Measurements from ENCODE around the gene CD320.
"Not testable (repeated sequence)": the region's sequence is repeated elsewhere in the genome, so short reads cannot be mapped to it uniquely, and the experiment has no call there.

CD320 gene

DNA sequence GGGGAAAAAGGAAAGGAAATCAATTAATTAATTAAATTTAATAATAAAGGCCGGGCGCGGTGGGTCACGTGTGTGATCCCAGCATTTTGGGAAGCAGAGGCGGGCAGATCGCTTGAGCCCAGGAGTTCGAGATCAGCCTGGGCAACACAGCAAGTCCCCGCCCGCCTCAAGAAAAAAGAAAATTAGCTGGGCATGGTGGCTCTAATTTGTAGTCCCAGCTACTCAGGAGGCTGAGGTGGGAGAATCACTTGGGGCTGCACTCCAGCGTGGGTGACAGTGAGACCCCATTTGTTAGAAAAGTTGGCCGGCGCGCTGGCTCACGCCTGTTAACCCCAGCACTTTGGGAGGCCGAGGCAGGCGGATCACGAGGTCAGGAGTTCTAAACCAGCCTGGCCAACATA is 733 bp upstream of the CD320 start:
- no peak for DNase-seq (ENCODE audit: low spot score)

DNA sequence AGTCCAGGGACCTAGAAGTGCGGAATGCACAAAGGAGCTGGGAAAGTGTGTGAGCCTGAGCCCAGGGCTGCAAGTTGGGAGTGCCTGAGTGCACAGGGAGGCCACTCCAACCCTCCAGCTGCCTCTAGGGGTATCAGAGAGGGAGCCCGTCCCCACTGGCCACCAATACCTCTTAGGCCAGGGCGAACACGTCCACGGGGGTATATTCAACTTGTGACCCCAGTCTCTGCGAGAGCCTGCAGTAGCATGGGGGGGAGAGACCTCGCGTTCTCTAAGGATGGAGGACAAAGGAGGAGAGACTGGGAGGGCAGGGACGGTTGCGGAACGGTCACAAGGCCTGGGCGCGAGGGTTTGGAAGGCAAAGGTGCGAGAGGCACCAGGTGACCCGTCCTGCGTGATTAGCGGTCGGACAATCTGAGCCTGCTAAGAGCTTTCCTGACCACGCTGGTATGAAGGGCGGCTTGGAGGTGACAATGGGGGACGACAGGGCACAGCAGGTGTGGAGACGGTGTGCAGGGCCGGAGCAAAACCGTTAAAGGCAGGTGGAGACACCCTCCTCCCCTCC is 676 bp downstream of the CD320 start:
- no peak for DNase-seq (ENCODE audit: low spot score)

- no peak for DNase-seq (ENCODE audit: low spot score)
Measured at GRCh38 chr19:8306235-8307054, 1.7 kb downstream of the CD320 start.

DNA sequence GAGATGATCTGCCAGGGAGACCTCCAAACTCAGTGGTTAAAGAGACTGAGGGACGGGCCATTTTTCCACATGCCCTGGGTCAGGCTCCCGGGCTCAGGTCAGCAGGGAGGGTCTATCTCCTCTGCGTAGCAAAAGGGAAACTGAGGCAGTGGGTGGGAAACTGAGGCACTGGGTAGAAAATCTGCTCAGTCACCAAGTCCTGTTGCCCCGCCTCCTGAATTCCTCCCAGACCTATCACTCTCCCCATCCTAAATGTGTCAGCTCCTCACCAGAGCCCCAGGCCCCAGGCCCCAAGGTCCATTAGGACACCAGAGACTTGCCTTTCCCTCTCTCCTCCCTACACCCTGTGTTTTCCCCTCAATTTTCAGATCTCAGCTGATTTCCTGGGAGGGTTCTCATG is 2.4 kb downstream of the CD320 start:
- DNase-seq (ENCODE audit: low spot score), result no peak

GRCh38 chr19:8304841-8305621 is 3.1 kb downstream of the CD320 start:
- no peak for DNase-seq (ENCODE audit: low spot score)

GRCh38 chr19:8302734-8303133 is 5.4 kb downstream of the CD320 start:
- DNase-seq (ENCODE audit: low spot score), result no peak

DNA sequence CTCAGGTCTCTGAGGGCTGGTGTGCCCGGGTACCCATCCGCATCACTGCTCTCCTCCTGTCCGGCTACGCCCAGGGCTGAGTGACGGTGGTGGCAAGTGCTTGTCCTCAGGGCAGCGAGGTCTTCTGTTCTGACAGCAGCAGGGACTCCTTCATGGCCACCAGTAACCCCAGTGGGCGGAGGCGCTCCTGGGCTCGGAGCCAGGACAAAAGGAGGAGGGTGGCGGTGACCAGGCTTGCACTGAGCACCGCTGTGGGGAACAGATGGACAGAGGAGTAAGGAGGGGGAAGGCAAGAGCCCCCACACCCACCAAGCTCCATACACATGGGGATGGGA is 5.8 kb downstream of the CD320 start:
- DNase-seq (ENCODE audit: low spot score), result no peak

- not testable (repeated sequence) for DNase-seq (ENCODE audit: low spot score)
Measured at GRCh38 chr19:8291337-8291736, 16.8 kb downstream of the CD320 start.

DNA sequence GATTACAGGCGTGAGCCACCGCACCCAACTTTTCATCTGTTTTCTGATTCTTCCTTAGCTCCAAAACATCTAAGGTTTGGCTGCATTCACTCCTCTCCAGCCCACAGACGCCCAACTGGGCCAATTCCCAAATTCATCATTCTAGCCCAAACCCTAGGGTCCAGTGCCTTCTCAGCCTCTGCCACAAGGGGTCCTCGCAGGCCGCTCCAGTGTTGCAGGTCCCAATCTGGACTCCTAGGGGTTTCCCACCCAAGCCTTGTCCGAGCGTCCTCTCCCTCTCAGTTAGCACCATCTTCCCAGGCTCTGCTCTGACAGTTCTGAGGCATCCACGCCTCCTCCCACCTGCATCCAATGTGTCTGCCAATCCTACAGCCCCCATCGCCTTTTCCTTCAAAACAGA is 31.6 kb downstream of the CD320 start:
- DNase-seq (ENCODE audit: low spot score), result not testable (repeated sequence)

DNA sequence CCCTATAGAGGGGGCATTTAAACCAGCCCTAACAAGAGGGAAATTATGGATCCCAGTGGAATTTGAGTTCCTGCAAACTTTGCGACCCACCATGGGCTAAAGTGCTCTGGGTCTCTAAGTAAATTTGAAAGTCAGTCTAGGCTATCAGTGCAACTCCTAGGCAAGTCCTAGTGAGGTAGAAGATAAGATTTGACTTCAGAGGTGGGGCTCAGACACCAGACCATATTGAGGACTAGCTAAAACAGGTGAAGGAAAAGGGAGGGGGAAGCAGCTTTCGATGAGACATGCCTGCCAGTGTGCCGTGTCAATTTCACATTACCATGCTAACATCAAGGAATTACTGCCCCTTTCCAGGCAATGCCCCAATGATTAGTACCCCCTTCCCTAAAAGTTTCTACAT is 38.4 kb downstream of the CD320 start:
- no peak for DNase-seq (ENCODE audit: low spot score)

DNA sequence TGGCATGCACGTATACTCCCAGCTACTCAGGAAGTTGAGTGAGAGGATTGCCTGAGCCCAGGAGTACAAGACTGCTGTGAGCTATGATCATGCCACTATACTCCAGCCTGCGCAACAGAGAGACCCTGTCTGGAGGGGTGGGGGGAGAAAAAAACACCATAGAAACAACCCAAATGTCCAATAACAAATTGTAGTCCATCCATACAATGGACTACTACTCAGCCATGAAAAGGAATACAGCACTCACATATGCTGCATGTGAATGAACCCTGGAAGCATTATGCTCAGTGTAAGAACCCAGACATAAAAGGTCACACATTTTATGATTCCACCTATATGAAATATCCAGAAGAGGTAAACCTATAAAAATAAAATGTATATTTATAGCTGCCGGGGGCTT is 42.3 kb downstream of the CD320 start:
- no peak for DNase-seq (ENCODE audit: low spot score)

DNA sequence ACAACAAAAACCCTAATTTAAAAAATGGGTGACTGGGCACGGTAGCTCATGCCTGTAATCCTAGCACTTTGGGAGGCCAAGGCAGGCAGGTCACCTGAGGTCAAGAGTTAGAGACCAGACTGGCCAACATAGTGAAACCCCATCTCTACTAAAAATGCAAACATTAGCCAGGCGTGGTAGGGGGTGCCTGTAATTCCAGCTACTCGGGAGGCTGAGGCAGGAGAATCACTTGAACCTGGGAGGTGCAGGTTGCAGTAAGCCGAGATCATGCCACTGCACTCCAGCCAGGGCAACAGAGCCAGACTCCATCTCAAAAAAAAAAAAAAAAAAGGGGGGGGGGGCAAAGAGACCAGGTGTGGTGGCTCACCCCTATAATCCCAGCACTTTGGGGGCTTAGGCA is 43.9 kb downstream of the CD320 start:
- not testable (repeated sequence) for DNase-seq (ENCODE audit: low spot score)

DNA sequence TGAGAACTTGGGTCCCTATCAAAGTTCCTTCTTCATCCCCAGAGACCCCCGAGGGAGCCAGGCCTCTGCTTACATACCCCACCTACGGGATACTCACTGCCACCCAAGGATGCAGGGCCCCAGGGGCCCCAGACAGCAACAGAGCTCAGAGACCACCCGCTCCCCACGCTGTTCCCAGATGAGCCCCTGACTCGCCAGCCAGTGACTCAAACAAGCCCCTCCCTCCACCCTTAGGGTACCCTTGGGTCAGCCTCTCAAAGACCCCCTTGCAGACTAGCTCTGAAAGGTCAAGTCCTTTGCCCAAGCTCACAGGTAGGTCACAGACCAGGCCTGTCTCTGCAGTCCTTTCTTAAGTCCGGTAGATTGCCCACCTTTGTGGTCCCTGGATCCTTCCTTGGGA is 45.7 kb downstream of the CD320 start:
- DNase-seq (ENCODE audit: low spot score), result no peak

GRCh38 chr19:8261881-8262280 is 46.3 kb downstream of the CD320 start:
- no peak for DNase-seq (ENCODE audit: low spot score)

GRCh38 chr19:8261347-8261746 is 46.8 kb downstream of the CD320 start:
- DNase-seq (ENCODE audit: low spot score), result no peak

DNA sequence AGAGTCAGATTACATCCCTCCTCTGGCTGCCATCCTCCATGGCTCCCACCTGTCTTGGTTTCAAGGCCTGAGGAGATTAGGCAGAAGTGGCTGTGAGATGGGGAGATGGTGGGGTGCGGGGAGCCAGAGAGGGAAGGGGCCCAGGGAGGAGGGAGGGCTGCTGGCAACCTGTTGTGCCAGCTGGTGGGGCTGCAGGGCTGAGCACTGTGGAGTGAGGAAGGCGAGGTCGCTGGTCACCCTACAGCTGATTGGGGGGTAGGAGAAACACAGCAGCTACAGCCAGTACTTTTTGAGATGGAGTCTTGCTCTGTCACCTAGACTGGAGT is 48.3 kb downstream of the CD320 start:
- no peak for DNase-seq (ENCODE audit: low spot score)

DNA sequence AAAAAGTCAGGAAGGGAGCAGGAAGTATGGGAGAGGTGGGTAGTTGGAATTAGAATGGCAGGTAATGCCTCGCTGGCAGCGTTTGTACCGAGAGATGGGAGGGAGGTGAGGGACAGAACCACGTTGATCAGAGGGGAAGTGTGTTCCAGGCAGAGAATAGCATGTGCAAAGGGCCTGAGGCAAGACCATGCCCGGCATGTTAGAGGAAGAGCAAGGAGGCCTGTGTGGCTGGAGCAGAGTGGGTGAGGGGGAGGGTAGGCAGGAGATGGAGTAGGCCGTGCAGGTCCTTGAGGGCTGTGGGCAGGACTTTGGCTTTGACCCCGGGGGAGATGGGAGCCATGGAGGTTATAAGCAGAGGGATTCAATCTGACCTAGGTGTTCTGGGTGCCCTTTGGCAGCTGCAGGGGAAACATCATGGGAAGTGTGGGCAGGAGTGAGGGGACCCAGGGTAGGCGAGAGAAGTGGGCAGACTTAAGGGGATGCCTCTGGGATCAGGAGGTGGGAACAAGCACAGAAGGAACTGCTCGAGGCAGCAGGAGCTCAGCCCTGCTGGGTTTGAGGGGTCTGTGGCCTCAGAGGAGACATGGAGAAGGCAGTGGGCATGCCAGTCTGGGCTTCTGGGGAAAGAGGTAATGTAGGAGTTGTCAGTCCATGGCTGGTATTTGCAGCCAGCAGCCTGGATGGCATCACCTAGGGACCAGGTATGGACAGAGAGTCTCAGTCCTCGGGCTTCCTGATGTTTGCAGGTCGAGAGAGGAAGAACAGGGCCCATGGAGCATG is 48.8 kb downstream of the CD320 start:
- DNase-seq (ENCODE audit: low spot score), result no peak

DNA sequence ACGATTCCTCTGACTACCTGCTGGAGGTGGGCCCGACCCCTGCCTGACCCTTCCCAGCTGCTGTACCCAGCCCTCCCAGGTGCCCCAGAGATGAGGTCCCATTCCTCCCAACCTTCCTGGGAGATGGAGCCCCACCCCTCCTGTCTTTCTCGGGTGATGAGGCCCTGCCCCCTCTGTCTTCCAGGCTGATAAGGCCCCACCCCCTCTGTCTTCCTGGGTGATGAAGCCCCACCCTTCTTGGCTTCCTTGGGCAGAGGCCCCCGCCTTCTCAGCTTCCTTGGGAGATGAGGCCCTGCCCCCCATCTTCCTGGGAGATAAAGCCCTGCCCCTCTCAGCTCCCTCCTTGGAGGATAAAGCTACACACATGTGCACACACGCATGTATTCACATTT is 51.1 kb downstream of the CD320 start:
- DNase-seq (ENCODE audit: low spot score), result no peak

GRCh38 chr19:8256276-8257051 is 51.7 kb downstream of the CD320 start:
- DNase-seq (ENCODE audit: low spot score), result no peak

DNA sequence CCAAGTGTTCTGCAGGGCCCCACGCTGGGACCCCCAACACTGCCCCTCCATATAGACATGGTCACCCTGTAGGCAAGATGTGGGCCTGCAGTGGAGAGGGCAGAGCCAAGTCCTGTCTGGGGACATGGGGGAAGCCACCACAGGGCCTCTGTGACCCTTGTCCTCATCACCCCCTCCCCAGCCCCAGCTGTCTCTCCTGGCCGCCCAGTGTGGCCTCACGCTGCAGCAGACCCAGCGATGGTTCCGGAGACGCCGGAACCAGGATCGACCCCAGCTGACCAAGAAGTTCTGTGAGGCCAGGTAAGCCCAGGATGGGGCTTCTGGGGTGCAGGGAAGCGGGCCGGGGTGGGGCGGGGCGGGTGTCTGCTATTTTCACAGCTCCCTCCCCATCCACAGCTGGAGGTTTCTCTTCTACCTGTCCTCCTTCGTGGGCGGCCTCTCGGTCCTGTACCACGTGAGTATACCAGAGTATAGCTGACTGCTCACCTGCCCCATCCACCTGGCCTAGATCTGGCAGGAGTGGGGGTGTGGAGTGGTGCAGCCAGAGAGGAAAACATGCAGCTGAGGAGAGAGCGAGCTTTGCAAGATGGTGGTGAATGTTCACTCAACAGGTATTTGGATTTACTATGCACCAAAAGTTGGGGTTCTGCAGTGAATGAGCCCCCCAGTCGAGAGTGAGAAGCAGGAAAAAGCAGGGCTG is 52.6 kb downstream of the CD320 start:
- DNase-seq (ENCODE audit: low spot score), result no peak

- DNase-seq (ENCODE audit: low spot score), result no peak
Measured at GRCh38 chr19:8254286-8255001, 53.7 kb downstream of the CD320 start.
